AG09319 (cell line): ENCODE results near the gene DCHS2.

Experiments used
- DNase-seq: peaks from one replicate; pipeline ENCODE4 v3.0.0-alpha.2; 2010; ENCODE audit warnings: low read depth; ENCODE audit errors: extremely low read depth
- CTCF ChIP-seq: IDR thresholded peaks from 2 replicates; pipeline ENCODE4 v1.5.1; 2011; ENCODE audit warnings: low read depth, mild to moderate bottlenecking, inconsistent platforms, low read length, moderate library complexity

DCHS2 gene

GRCh38 chr4:154489558-154490233 lies 1.9 kb downstream of the DCHS2 start:
- no peak for TF ChIP-seq CTCF
- no peak for DNase-seq

DNA sequence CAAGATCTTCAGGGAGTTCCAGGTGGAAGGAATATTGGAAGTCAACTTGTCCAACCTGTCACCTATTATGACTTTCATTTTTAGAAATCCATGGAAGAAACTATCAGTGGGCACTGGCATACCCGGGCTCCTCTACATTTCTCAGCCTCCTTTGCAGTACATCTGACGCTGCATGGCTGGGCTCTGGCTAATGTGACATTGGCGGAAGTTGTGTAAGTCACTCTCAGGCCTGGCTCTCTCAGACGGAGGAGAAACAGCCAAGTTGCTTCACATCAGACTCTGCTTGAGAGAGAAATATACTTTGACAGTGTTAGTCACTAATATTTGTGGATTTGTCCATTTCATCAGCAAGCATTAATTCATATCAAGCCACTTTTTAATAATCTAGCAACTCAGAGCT lies 4.5 kb downstream of the DCHS2 start:
- no peak for DNase-seq
- TF ChIP-seq CTCF, result no peak

DNA sequence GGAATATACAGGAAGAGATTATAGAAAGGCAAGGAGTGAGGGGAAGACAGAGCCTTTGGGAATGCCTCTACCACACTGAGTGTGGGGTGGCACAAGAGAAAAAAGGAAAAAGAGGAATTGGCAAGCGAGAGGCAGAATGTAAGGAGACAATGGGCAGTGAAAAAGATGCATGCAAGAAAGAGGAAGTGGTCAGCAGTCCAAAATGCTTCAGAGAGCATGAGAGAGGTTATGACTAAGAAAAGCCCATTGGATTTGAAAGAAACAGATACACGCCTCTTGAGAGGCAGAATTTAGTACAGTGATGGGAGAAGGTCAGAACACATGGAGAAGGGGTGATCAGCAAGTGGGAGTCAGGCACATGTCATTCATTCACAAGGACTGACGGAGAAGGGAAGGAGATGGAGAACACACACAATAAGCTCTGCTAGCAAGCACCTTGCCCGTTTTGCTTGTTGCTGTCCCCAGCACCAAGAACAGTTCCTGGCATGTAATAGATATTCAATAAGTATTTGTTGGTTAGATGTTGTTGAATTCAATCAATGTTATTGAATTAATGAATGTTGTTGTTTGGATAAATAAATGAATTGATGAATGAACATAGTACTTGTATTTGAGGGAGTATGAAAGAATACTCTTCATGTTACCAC lies 6.3 kb downstream of the DCHS2 start:
- DNase-seq, result no peak
- TF ChIP-seq CTCF, result no peak

DNA sequence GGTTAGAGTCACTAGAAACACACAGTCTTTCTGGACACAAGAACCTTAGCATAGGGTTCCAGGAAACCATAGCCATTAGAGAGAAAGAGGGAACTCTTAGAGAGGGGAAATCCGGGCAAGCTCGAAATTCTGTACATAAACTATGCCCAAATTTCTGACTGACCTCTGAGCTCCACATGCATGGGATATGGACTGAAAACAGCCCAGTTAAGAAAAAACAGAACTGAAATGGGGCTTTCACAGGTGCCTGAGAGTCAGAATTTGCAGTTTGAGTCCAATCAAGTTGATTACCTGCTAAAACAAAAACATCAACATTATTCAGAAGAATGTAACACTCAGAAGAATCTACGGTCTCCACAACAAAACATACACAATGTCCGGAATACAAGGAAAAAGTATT lies 13.1 kb downstream of the DCHS2 start:
- DNase-seq, result no peak
- TF ChIP-seq CTCF, result no peak

DNA sequence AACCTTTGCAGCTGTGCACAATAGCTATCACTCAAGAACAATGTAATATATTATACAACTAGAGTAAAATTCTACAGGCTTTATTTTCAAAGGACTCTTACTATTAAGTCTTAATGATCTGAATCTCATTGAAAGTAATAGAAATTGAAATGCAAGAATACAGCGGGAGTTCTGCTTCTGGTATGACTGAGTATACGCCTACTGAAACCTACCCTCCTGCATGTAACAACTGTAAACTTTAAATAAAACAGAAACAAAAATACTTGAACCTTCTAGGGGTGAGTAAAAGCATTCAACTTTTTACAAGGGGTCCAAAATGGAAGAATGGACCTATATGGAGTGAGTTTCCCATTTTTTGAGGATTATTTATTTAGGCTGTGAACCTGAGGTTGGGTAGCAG lies 13.5 kb downstream of the DCHS2 start:
- TF ChIP-seq CTCF, result no peak
- DNase-seq, result no peak

GRCh38 chr4:154476232-154476631 lies 15.4 kb downstream of the DCHS2 start:
- no peak for TF ChIP-seq CTCF

GRCh38 chr4:154475820-154476219 lies 15.8 kb downstream of the DCHS2 start:
- DNase-seq, result no peak
- no peak for TF ChIP-seq CTCF

More at GRCh38 chr4:154476232-154476631, 15.4 kb downstream of the DCHS2 start:
- DNase-seq, result no peak
